NCI-H2081 (cell line): ENCODE measurements around the gene CCDC68.

ENCODE experiments used
- DNase-seq, 2 experiments: peaks; one replicate each; lab custom pipeline; 2025; lab: John Stamatoyannopoulos, UW

Gene CCDC68

DNA sequence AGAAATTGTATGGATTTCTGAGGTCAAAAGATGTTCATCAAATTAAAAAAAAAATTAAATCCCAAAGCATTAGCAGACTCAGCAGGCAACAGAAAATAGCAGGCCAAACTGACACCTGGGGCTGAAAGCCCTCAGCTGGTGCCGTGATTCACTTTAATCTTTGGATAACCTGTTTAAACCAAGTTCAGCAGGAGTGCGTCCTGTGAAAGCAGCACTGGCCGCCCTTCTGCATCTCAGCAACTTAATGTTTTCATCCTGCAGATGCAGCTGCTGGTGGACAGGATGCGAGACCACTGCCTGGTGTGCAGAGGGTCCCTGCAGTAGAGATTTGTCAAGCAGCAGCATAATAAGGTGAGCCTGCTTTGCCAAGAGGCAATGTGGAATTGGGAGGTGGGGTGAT, 41.2 kb downstream of the CCDC68 start:
- no peak for DNase-seq

DNA sequence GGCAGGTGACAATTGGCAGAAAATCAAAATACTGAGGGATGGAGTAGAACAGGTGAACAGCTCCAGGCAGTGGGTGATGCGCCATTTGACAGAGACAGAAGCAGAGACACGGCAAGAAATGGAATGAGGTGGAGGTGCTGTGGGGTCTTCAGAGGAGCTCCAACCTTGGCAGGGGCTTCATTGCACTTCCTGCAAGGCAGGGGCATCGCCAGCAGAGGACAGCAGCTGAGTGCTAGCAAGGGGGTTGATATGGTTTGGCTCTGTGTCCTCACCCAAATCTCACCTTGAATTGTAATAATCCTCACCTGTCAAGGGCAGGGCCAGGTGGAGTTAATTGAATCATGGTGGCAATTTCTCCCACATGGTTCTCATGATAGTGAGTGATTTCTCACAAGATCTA, 42.8 kb downstream of the CCDC68 start:
- DNase-seq = no peak

DNA sequence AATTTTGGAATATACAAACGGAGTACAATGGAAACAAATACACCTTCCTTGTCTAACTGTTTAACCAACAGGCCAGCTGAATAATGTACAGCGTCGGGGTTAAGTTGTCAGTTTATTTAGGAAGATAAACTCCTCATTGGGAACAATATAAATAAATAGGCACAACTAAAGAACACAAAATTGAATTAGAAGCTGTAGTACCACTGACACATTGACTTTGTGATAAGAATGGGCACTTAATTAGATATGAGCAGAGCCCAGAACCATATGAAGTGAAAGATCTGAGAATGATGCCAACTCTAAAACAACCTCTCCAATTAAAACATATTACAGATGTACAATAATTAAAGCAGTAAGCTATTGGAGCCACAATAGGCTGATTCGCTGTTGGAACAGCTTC, 44.4 kb downstream of the CCDC68 start:
- DNase-seq = no peak

- DNase-seq = no peak
Measured at GRCh38 chr18:54911551-54911950, 47.7 kb downstream of the CCDC68 start.

- DNase-seq = no peak
Measured at GRCh38 chr18:54910161-54910919, 48.9 kb downstream of the CCDC68 start.

GRCh38 chr18:54909538-54909937, 49.7 kb downstream of the CCDC68 start:
- no peak for DNase-seq

DNA sequence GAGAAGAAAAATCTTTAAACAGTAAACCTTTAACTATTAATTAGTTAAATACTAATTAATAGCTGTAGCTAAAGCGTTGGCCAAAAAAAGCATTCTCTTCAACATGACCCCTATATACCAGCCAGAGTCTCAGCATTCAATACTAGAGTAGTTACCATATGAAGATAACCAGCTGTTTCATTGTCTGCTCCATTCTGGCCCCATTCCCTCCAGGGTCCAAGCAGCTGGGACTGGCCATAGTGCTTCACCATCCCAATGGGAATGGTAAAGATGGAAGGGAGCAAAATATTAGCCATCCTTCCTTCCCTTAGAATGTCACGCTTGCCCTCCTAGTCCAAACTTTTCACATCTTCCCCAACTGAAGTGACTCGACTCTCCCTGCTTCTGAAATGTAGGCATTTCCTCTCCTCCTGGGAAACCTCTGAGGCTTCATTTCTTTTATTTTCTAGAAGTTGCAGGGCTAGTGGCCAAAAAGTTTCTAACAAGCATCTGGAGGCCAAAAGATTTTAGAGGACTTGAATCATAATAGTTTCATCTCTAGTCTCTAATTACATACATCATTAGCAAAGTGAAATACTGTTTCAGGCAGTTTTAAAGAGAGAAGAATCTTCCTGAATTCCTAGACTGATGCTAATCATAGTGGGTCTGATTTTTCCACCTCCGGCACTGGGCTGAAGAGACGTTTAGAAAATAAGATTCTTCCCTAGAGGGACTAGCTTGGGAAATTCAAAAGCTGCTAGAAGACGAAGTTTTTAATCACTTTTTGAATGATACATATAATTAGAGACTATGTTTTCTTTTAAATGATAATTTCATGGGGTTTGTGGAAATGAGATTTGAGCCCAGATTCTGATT, 52.7 kb downstream of the CCDC68 start:
- no peak for DNase-seq

- no peak for DNase-seq
Measured at GRCh38 chr18:54905629-54906028, 53.6 kb downstream of the CCDC68 start.

- no peak for DNase-seq
Measured at GRCh38 chr18:54904581-54904980, 54.7 kb downstream of the CCDC68 start.

GRCh38 chr18:54900290-54900689, 59.0 kb downstream of the CCDC68 start:
- DNase-seq = no peak

GRCh38 chr18:54899500-54899899, 59.8 kb downstream of the CCDC68 start:
- DNase-seq = no peak

GRCh38 chr18:54888933-54889332, 70.3 kb downstream of the CCDC68 start:
- DNase-seq = no peak

DNA sequence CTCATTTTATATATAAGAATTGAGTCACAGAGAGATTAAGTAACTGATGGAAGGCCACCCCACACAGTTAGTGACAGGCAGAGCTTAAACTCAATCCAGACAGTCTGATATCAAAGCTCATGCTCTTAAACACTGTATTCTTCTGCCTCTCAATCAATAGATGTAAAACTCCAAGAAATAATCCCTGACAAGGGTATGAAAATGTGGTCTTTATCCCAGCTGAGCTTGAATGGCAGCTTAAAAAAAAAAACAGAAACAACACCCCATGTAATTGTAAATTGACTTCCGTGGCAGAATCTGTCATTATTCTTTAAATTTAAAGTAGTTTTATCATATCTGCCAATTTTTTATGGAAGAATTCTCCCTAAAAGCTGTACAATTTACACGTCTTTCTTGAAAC, 70.9 kb downstream of the CCDC68 start:
- DNase-seq = no peak

GRCh38 chr18:54883816-54884604, 75.3 kb downstream of the CCDC68 start:
- no peak for DNase-seq

- no peak for DNase-seq
Measured at GRCh38 chr18:54882318-54882717, 76.9 kb downstream of the CCDC68 start.

GRCh38 chr18:54881229-54881768, 78.0 kb downstream of the CCDC68 start:
- no peak for DNase-seq

- DNase-seq = no peak
Measured at GRCh38 chr18:54880395-54881105, 78.7 kb downstream of the CCDC68 start.

- no peak for DNase-seq
Measured at GRCh38 chr18:54879691-54880090, 79.6 kb downstream of the CCDC68 start.

- DNase-seq = no peak
Measured at GRCh38 chr18:54878659-54879358, 80.5 kb downstream of the CCDC68 start.

GRCh38 chr18:54878159-54878622, 81.1 kb downstream of the CCDC68 start:
- no peak for DNase-seq

DNA sequence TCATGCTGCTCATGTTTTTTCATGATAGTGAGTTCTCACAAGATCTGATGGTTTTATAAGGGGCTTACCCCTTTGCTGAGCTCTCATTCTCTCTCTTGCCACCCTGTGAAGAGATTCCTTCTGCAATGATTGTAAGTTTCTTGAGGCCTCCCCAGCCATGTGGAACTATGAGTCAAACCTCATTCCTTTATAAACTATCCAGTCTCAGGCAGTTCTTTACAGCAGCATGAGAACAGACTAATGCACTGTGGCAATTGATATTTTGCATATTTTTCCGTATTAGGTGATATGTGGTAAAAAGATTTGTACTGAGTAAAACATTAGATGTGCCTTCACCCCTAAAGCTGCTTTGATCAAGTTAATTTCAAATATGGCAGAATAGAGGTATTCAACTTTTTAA, 82.2 kb downstream of the CCDC68 start:
- DNase-seq = no peak
